WTC11 (cell line): ENCODE results near the gene NCL.

Experiments
- CTCF ChIP-seq: fragments of 200-600 bp; IDR thresholded peaks from 2 replicates; pipeline ENCODE4 v1.8.0; 2022; ENCODE audit warnings: antibody characterized with exemption
- ESRRA ChIP-seq: sonication (generic); formaldehyde crosslinking; IDR thresholded peaks from 2 replicates; pipeline ENCODE4 v1.8.1; 2022; ENCODE audit warnings: mild to moderate bottlenecking, missing genetic modification reagents, borderline replicate concordance
- OVOL2 ChIP-seq: fragments of 250-450 bp; sonication (Bioruptor Pico); IDR thresholded peaks from 2 replicates; pipeline ENCODE4 v1.9.0; 2021; ENCODE audit warnings: mild to moderate bottlenecking, borderline replicate concordance
- TCF7 ChIP-seq: sonication (generic); formaldehyde crosslinking; IDR thresholded peaks from 2 replicates; pipeline ENCODE4 v1.8.0; 2022; ENCODE audit warnings: mild to moderate bottlenecking, low read depth, missing genetic modification reagents, moderate library complexity
- USF2 ChIP-seq: sonication (generic); formaldehyde crosslinking; IDR thresholded peaks from 2 replicates; pipeline ENCODE4 v1.8.1; 2023; ENCODE audit warnings: mild to moderate bottlenecking, missing genetic modification reagents, moderate library complexity
- ZBTB43 ChIP-seq: sonication (generic); formaldehyde crosslinking; IDR thresholded peaks from 2 replicates; pipeline ENCODE4 v1.8.1; 2023; ENCODE audit warnings: mild to moderate bottlenecking, missing genetic modification reagents

GRCh38 chr2:231479455-231479854 is 15.2 kb upstream of the NCL start:
- no peak for TF ChIP-seq CTCF
- no peak for TF ChIP-seq ZBTB43 (CRISPR knock-in tag)
- TF ChIP-seq USF2 (CRISPR knock-in tag), result no peak
- TF ChIP-seq TCF7, result no peak
- no peak for TF ChIP-seq OVOL2 (CRISPR knock-in tag)
- no peak for TF ChIP-seq ESRRA (CRISPR knock-in tag)
